ENCODE results near the gene CYP19A1.

The CYP19A1 gene

DNA sequence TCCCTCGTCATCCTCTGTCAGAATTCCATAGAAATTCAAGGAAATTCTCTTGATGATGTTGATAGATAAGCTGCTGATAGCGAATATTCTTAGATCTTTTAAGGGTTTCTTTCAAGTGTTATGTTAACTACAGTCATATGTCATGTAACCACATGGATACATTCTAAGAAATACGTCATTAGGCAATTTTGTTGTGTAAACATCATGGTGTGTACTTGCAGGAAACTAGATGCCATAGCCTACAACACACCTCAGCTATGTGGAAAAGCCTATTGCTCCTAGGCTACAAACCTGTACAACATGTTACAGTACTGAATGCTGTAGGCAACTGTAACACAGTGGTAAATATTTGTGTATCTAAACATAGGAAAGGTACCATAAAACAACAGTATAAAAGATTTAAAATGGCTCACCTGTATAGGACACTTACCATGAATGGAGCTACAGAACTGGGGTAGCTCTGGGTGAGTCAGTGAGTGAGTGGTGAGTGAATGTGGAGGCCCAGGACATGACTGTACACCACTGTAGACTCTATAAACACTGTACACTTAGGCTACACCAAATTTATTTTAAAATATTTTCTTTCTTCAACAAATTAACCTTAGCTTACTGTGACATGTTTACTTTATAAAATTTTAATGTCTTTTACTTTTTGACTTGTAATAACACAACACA, 37.7 kb upstream of the CYP19A1 start:
- Histone ChIP-seq H3K27me3 (no peaks in the 10 kb centered on the region), H3K27ac (no peak overlapping the region), H3K9me3 (no peaks in the 10 kb centered on the region), H3K4me1 (ENCODE audit: control insufficient read depth in 1 of 2, insufficient read depth in 1 of 2, low read depth in 1 of 2, low read length in 1 of 2) (no peaks in the 10 kb centered on the region), H3K4me3 (ENCODE audit: low read depth in 1 of 2, low read length in 1 of 2) (no peak overlapping the region), H3K36me3 (no peaks in the 10 kb centered on the region)
- TF ChIP-seq, protein P1, sequence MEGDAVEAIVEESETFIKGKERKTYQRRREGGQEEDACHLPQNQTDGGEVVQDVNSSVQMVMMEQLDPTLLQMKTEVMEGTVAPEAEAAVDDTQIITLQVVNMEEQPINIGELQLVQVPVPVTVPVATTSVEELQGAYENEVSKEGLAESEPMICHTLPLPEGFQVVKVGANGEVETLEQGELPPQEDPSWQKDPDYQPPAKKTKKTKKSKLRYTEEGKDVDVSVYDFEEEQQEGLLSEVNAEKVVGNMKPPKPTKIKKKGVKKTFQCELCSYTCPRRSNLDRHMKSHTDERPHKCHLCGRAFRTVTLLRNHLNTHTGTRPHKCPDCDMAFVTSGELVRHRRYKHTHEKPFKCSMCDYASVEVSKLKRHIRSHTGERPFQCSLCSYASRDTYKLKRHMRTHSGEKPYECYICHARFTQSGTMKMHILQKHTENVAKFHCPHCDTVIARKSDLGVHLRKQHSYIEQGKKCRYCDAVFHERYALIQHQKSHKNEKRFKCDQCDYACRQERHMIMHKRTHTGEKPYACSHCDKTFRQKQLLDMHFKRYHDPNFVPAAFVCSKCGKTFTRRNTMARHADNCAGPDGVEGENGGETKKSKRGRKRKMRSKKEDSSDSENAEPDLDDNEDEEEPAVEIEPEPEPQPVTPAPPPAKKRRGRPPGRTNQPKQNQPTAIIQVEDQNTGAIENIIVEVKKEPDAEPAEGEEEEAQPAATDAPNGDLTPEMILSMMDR (IDR thresholded peaks at IDR 0.05): no peak

DNA sequence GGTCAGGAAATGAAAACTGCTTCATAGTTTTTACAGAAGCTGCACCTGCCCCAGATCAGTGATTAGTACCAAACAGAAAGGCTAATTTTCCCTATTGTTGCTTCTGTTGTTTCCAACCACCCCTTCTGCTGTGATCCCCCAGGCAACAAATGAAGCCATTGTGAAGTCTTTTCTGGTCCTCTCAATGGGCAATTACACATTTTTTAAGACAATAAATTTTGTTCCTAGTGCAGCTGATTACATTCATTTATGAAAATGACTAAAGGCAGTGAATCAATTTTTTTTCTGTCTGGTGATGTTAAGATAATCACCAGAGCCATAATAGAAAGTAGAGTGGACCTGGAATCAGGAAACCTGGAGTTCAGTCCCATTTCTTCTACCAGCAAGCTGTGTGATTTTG, 35.7 kb upstream of the CYP19A1 start:
- Histone ChIP-seq H3K27me3 (no peaks in the 10 kb centered on the region), H3K36me3 (peaks cover 9% of the 10 kb centered on the region), H3K4me1 (ENCODE audit: control insufficient read depth in 1 of 2, insufficient read depth in 1 of 2, low read depth in 1 of 2, low read length in 1 of 2) (no peaks in the 10 kb centered on the region), H3K4me3 (ENCODE audit: low read depth in 1 of 2, low read length in 1 of 2) (no peak overlapping the region), H3K9me3 (no peaks in the 10 kb centered on the region), H3K27ac (no peak overlapping the region)
- TF ChIP-seq, protein P1 (IDR thresholded peaks at IDR 0.05): no peak

DNA sequence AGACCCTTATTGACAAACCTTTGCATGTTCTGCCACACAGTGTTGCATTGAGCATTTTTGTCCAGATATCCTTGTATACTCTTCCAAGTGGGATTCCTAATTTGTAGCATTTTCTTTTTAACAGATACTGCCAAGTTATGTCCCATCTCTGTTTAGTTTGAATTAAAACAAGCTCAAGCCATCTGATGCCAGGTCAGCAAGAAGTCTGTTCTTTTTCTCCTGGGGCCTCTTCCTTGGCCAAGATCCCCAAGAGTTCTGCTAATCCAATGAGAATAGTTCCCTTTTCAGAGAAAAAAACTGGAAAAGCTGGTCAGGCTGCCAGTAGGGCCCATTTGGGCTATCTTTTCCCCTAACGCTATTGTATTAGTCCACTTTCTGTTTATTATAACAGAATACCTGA, 32.9 kb upstream of the CYP19A1 start:
- TF ChIP-seq, protein P1 (IDR thresholded peaks at IDR 0.05): no peak
- Histone ChIP-seq H3K9me3 (no peaks in the 10 kb centered on the region), H3K27ac (no peak overlapping the region), H3K4me3 (ENCODE audit: low read depth in 1 of 2, low read length in 1 of 2) (no peak overlapping the region), H3K4me1 (ENCODE audit: control insufficient read depth in 1 of 2, insufficient read depth in 1 of 2, low read depth in 1 of 2, low read length in 1 of 2) (peaks cover 14 to 17% of the 10 kb centered on the region in 2 experiments), H3K27me3 (no peaks in the 10 kb centered on the region), H3K36me3 (peaks cover 11% of the 10 kb centered on the region)

DNA sequence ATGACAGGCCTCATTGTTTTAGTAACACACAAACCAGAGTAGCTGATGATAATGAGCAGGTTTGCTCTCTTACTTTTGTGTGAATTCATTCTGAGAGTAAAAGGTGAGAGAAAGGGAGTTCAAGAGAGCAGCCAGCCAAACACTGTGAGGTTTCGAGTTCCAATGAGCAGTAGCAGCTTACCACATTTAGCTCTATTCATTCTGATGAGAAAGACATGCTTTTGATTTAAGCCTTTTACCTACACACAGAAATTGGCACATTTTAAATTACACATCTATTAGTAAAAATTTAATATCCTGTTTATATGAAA, 31.0 kb upstream of the CYP19A1 start:
- H3K36me3 ChIP-seq: peaks cover 11% of the 10 kb centered on the region
- H3K9me3 ChIP-seq: no peaks in the 10 kb centered on the region
- H3K4me1 ChIP-seq (ENCODE audit: control insufficient read depth in 1 of 2, insufficient read depth in 1 of 2, low read depth in 1 of 2, low read length in 1 of 2): peaks cover 14 to 18% of the 10 kb centered on the region in 2 experiments
- H3K27me3 ChIP-seq: no peaks in the 10 kb centered on the region
- TF ChIP-seq, protein P1 (IDR thresholded peaks at IDR 0.05): no peak
- no peak overlapping the region for H3K27ac ChIP-seq
- no peak overlapping the region for H3K4me3 ChIP-seq (ENCODE audit: low read depth in 1 of 2, low read length in 1 of 2)

DNA sequence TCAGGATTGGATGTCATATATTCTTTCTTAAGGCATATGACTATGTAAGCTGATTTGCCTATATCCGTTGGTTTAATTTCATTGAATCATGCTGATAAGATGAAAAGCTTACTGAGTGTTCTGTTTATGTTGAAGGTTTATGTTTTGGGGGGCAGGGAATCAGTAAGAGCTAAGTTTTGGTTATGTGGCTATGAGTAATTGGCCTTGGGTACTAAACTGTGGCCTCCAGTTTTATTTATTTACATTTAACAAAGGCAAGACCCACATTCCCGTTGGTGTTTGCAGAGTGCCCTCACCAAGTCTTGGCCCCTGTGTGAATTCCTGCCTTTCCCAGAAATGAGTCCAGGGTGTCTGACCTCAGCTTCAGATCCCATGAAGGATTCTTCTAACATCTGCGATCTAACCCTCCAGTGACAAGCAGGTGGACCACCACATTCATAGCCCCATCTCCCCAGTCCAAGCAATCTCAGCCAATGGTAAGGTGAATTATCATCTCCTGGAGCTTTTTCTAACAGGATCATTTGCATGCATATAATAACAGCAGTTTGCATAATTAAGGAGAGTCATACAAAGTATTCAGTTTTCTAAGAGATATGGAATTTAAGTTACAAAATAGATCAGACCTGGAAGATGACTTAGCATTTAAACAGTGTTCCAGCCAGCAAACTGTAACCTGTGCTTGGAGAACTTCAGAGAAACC, 30.5 kb upstream of the CYP19A1 start:
- Histone ChIP-seq H3K27ac (no peak overlapping the region), H3K9me3 (no peaks in the 10 kb centered on the region), H3K27me3 (no peaks in the 10 kb centered on the region), H3K4me1 (ENCODE audit: control insufficient read depth in 1 of 2, insufficient read depth in 1 of 2, low read depth in 1 of 2, low read length in 1 of 2) (peaks cover 14 to 18% of the 10 kb centered on the region in 2 experiments), H3K36me3 (peaks cover 11% of the 10 kb centered on the region), H3K4me3 (ENCODE audit: low read depth in 1 of 2, low read length in 1 of 2) (no peak overlapping the region)
- TF ChIP-seq, protein P1 (IDR thresholded peaks at IDR 0.05): no peak

Data from neutrophil (primary cell).